Sigmoid colon (tissue), 3 donors: ENCODE results near the gene INO80B.

Source experiments
- POLR2A ChIP-seq, 2 donors: fragments of 450-650 bp; IDR thresholded peaks; one replicate each; pipeline ENCODE4 v1.6.1; 2016; ENCODE audit warnings: antibody characterized with exemption in 2 of 2, mild to moderate bottlenecking in 2 of 2, moderate library complexity in 2 of 2
- TF ChIP-seq, protein P1 (sequence below), 4 experiments: fragments of 450-650 bp in 3 of 4; fragments of 200-600 bp in 1 of 4; IDR thresholded peaks; one replicate each; pipeline ENCODE4 v1.5.1; 2016 to 2019; ENCODE audit warnings: antibody characterized with exemption in 4 of 4, mild to moderate bottlenecking in 3 of 4, moderate library complexity in 2 of 4

DNA sequence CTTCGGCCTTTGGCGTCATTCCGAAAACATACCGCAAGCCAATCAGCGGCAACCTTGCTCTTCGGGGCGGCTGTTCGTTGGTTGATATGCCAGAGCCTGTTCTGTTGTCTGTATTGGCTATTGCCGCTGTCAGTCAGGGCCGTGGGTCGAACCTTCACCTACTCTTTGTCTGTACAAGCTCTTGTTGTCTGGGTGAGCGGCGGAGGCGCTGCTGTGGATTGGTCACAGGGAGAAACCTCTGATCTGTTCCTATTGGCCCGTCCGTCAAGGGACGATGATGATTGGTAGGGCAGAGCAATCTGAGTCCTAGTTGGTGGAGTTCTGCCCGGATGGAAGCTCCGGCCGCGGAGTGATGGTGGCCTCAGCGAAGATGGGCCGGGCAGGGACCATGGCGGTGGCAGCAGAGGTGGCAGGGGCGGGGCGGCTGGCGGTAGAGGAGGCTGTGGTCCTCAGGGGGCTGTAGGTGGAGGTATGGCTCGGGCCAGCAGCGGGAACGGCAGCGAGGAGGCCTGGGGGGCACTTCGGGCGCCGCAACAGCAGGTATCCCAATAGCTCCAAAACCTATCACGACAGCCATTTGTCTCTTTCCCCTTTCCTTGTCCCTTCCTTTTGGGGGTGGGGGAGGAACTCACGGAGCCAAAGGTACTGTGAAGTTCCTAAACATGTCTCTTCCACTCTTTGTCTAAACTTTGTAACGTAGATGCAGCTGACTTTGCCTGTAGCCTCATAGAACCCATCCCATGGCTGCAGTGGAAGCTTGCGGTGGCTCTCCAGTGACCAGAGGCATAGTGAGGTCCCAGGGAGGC is 3.4 kb downstream of the INO80B start, which contains the start of gene WBP1:
- TF ChIP-seq, protein P1, sequence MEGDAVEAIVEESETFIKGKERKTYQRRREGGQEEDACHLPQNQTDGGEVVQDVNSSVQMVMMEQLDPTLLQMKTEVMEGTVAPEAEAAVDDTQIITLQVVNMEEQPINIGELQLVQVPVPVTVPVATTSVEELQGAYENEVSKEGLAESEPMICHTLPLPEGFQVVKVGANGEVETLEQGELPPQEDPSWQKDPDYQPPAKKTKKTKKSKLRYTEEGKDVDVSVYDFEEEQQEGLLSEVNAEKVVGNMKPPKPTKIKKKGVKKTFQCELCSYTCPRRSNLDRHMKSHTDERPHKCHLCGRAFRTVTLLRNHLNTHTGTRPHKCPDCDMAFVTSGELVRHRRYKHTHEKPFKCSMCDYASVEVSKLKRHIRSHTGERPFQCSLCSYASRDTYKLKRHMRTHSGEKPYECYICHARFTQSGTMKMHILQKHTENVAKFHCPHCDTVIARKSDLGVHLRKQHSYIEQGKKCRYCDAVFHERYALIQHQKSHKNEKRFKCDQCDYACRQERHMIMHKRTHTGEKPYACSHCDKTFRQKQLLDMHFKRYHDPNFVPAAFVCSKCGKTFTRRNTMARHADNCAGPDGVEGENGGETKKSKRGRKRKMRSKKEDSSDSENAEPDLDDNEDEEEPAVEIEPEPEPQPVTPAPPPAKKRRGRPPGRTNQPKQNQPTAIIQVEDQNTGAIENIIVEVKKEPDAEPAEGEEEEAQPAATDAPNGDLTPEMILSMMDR (IDR thresholded peaks at IDR 0.05) = no peak
- TF ChIP-seq POLR2A (IDR thresholded peaks at IDR 0.05) = peak in 1 of 2 donors; percentile 48
